ENCODE measurements around the gene UST.

Gene UST

GRCh38 chr6:148803979-148804378 lies 57.1 kb downstream of the UST start:
- DNase-seq (ENCODE audit: low spot score): no peak

GRCh38 chr6:148805777-148806176 lies 58.9 kb downstream of the UST start:
- no peak for DNase-seq (ENCODE audit: low spot score)

- no peak for DNase-seq (ENCODE audit: low spot score)
Measured at GRCh38 chr6:148807784-148808183, 61.0 kb downstream of the UST start.

GRCh38 chr6:148808786-148809304 lies 62.0 kb downstream of the UST start:
- no peak for DNase-seq (ENCODE audit: low spot score)

- no peak for DNase-seq (ENCODE audit: low spot score)
Measured at GRCh38 chr6:148811459-148811858, 64.6 kb downstream of the UST start.

GRCh38 chr6:148814082-148814790 lies 67.4 kb downstream of the UST start:
- no peak for DNase-seq (ENCODE audit: low spot score)

- DNase-seq (ENCODE audit: low spot score): no peak
Measured at GRCh38 chr6:148814869-148815268, 68.0 kb downstream of the UST start.

- no peak for DNase-seq (ENCODE audit: low spot score)
Measured at GRCh38 chr6:148816117-148816516, 69.3 kb downstream of the UST start.

GRCh38 chr6:148817689-148818088 lies 70.9 kb downstream of the UST start:
- no peak for DNase-seq (ENCODE audit: low spot score)

GRCh38 chr6:148818939-148819575 lies 72.2 kb downstream of the UST start:
- DNase-seq (ENCODE audit: low spot score): no peak

- DNase-seq (ENCODE audit: low spot score): no peak
Measured at GRCh38 chr6:148819852-148820251, 73.0 kb downstream of the UST start.

GRCh38 chr6:148822819-148823218 lies 76.0 kb downstream of the UST start:
- DNase-seq (ENCODE audit: low spot score): no peak

- DNase-seq (ENCODE audit: low spot score): no peak
Measured at GRCh38 chr6:148824291-148824690, 77.5 kb downstream of the UST start.

GRCh38 chr6:148824960-148825359 lies 78.1 kb downstream of the UST start:
- no peak for DNase-seq (ENCODE audit: low spot score)

GRCh38 chr6:148825492-148825891 lies 78.7 kb downstream of the UST start:
- DNase-seq (ENCODE audit: low spot score): no peak

GRCh38 chr6:148827416-148828045 lies 80.7 kb downstream of the UST start:
- no peak for DNase-seq (ENCODE audit: low spot score)

- DNase-seq (ENCODE audit: low spot score): no peak
Measured at GRCh38 chr6:148828047-148828446, 81.2 kb downstream of the UST start.

GRCh38 chr6:148829415-148830101 lies 82.7 kb downstream of the UST start:
- no peak for DNase-seq (ENCODE audit: low spot score)

GRCh38 chr6:148830614-148831013 lies 83.8 kb downstream of the UST start:
- DNase-seq (ENCODE audit: low spot score): no peak

GRCh38 chr6:148831064-148831463 lies 84.2 kb downstream of the UST start:
- no peak for DNase-seq (ENCODE audit: low spot score)

- no peak for DNase-seq (ENCODE audit: low spot score)
Measured at GRCh38 chr6:148831531-148831930, 84.7 kb downstream of the UST start.

GRCh38 chr6:148835920-148836441 lies 89.2 kb downstream of the UST start:
- no peak for DNase-seq (ENCODE audit: low spot score)

Data from kidney capillary endothelial cell (primary cell).